Neural cell (in vitro differentiated cells): ENCODE measurements around the gene ZNF619. TPM values are rescaled to one million over a fixed set of nuclear protein-coding genes. Genes with fewer than 3 reads are reported as not detected.

ENCODE experiments used
- H2AFZ ChIP-seq: fragments of 200-600, 300-800 bp; sonication (generic), shearing (Covaris generic); 2 replicates; pipeline ENCODE4 v1.6.0; 2014; ENCODE audit warnings: low read depth, mild to moderate bottlenecking, antibody characterized with exemption, low read length, moderate library complexity
- H3F3A ChIP-seq: fragments of 200-600 bp; shearing (Covaris generic); 2 replicates; pipeline ENCODE4 v1.6.1; 2016; ENCODE audit warnings: mild to moderate bottlenecking, moderate library complexity, mixed read lengths, antibody characterized with exemption, low read length; ENCODE audit not compliant: insufficient read depth, poor library complexity, severe bottlenecking
- H3K27ac ChIP-seq: fragments of 200-600, 300-800 bp; sonication (generic), shearing (Covaris generic); 2 replicates; pipeline ENCODE4 v1.5.1; 2014; ENCODE audit warnings: mild to moderate bottlenecking, low read length, moderate library complexity
- H3K27me3 ChIP-seq: fragments of 300-800, 200-600 bp; sonication (generic), shearing (Covaris generic); 2 replicates; pipeline ENCODE4 v1.6.0; 2014; ENCODE audit warnings: mild to moderate bottlenecking, low read depth, low read length, moderate library complexity; ENCODE audit not compliant: insufficient read depth
- H3K36me3 ChIP-seq: fragments of 300-800, 200-600 bp; sonication (generic), shearing (Covaris generic); 2 replicates; pipeline ENCODE4 v1.5.1; 2014; ENCODE audit warnings: mild to moderate bottlenecking, antibody characterized with exemption, low read length, moderate library complexity; ENCODE audit not compliant: insufficient read depth
- H3K4me2 ChIP-seq: fragments of 300-800, 200-600 bp; sonication (generic), shearing (Covaris generic); 2 replicates; pipeline ENCODE4 v1.6.0; 2014; ENCODE audit warnings: mild to moderate bottlenecking, low read length
- H3K4me3 ChIP-seq: fragments of 300-800, 200-600 bp; sonication (generic), shearing (Covaris generic); 2 replicates; pipeline ENCODE4 v1.5.1; 2014; ENCODE audit warnings: mild to moderate bottlenecking, low read length, moderate library complexity
- H3K79me2 ChIP-seq: fragments of 200-600 bp; shearing (Covaris generic); replicated peaks from 2 replicates; pipeline ENCODE4 v1.6.0; 2014; ENCODE audit warnings: mild to moderate bottlenecking, low read length, moderate library complexity; ENCODE audit not compliant: insufficient read depth
- H3K9ac ChIP-seq: fragments of 300-800, 200-600 bp; sonication (generic), shearing (Covaris generic); 2 replicates; pipeline ENCODE4 v1.6.1; 2016; ENCODE audit warnings: mild to moderate bottlenecking, low read length, mixed read lengths
- H3K9me2 ChIP-seq: fragments of 200-600 bp; shearing (Covaris generic); 2 replicates; pipeline ENCODE4 v1.6.1; 2016; ENCODE audit warnings: mild to moderate bottlenecking, low read length, mixed read lengths; ENCODE audit not compliant: insufficient read depth
- H3K9me3 ChIP-seq: fragments of 200-600, 300-800 bp; sonication (generic), shearing (Covaris generic); 2 replicates; pipeline ENCODE4 v1.6.1; 2016; ENCODE audit warnings: mild to moderate bottlenecking, mixed run types, low read length, moderate library complexity, mixed read lengths
- H4K20me1 ChIP-seq: fragments of 200-600 bp; shearing (Covaris generic); 2 replicates; pipeline ENCODE4 v1.6.1; 2016; ENCODE audit warnings: mild to moderate bottlenecking, mixed run types; ENCODE audit not compliant: insufficient read depth
- EP300 ChIP-seq: fragments of 450-650 bp; conservative IDR thresholded peaks from 2 replicates; pipeline ENCODE4 v1.6.1; 2014; ENCODE audit warnings: antibody characterized with exemption, mild to moderate bottlenecking, moderate library complexity; ENCODE audit not compliant: poor library complexity, severe bottlenecking
- EZH2 ChIP-seq: fragments of 200-600, 300-800 bp; shearing (Covaris generic), sonication (generic); IDR thresholded peaks from 2 replicates; pipeline ENCODE4 v1.6.1; 2014; ENCODE audit warnings: antibody characterized with exemption, low read length, borderline replicate concordance, mild to moderate bottlenecking; ENCODE audit not compliant: insufficient read depth, poor library complexity, severe bottlenecking
- MXI1 ChIP-seq: fragments of 450-650 bp; conservative IDR thresholded peaks from 2 replicates; pipeline ENCODE4 v1.6.1; 2014; ENCODE audit warnings: antibody characterized with exemption, mild to moderate bottlenecking; ENCODE audit not compliant: poor library complexity, severe bottlenecking
- POLR2AphosphoS5 ChIP-seq: IDR thresholded peaks from 2 replicates; pipeline ENCODE4 v1.6.1; 2012
- RAD21 ChIP-seq: fragments of 450-650 bp; conservative IDR thresholded peaks from 2 replicates; pipeline ENCODE4 v1.6.1; 2014; ENCODE audit warnings: antibody characterized with exemption, mild to moderate bottlenecking, moderate library complexity
- SMC3 ChIP-seq: fragments of 450-650 bp; conservative IDR thresholded peaks from 2 replicates; pipeline ENCODE4 v1.6.1; 2014; ENCODE audit warnings: antibody characterized with exemption, mild to moderate bottlenecking, moderate library complexity; ENCODE audit not compliant: poor library complexity
- TAF1 ChIP-seq: IDR thresholded peaks from 2 replicates; pipeline ENCODE4 v1.6.1; 2012; ENCODE audit warnings: low read depth
- polyA plus RNA-seq: library from polyadenylated mRNA; depleted of rRNA; stranded (reverse); fragments of >200 nt; gene quantifications from 2 replicates; pipeline ENCODE4 v1.2.3, GENCODE V29; 2014
- TF ChIP-seq, protein P1 (sequence below): fragments of 450-650 bp; IDR thresholded peaks from 2 replicates; pipeline ENCODE4 v1.5.1; 2014; ENCODE audit warnings: antibody characterized with exemption, mild to moderate bottlenecking, moderate library complexity; ENCODE audit not compliant: poor library complexity, severe bottlenecking
- TF ChIP-seq, protein P2 (sequence below): IDR thresholded peaks from 2 replicates; pipeline ENCODE4 v1.6.1; 2012; ENCODE audit warnings: borderline replicate concordance

ZNF619 gene
- polyA plus RNA-seq, 1 donor from 2014 or later, result 0.33 TPM

GRCh38 chr3:40516201-40516600 lies 39.3 kb downstream of the ZNF619 start:
- TF ChIP-seq MXI1 (no peak), RAD21 (no peak), TAF1 (no peak)
- TF ChIP-seq, protein P1, sequence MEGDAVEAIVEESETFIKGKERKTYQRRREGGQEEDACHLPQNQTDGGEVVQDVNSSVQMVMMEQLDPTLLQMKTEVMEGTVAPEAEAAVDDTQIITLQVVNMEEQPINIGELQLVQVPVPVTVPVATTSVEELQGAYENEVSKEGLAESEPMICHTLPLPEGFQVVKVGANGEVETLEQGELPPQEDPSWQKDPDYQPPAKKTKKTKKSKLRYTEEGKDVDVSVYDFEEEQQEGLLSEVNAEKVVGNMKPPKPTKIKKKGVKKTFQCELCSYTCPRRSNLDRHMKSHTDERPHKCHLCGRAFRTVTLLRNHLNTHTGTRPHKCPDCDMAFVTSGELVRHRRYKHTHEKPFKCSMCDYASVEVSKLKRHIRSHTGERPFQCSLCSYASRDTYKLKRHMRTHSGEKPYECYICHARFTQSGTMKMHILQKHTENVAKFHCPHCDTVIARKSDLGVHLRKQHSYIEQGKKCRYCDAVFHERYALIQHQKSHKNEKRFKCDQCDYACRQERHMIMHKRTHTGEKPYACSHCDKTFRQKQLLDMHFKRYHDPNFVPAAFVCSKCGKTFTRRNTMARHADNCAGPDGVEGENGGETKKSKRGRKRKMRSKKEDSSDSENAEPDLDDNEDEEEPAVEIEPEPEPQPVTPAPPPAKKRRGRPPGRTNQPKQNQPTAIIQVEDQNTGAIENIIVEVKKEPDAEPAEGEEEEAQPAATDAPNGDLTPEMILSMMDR, result no peak
- Histone ChIP-seq H3K9ac (no peak overlapping the region), H3K36me3 (peaks cover 7% of the 10 kb centered on the region), H3K9me3 (no peaks in the 10 kb centered on the region), H3K4me3 (no peak overlapping the region), H3F3A (no peaks in the 10 kb centered on the region), H3K27ac (no peak overlapping the region), H4K20me1 (no peaks in the 10 kb centered on the region), H3K4me2 (no peak overlapping the region), H3K9me2 (no peaks in the 10 kb centered on the region), H3K79me2 (no peaks in the 10 kb centered on the region), H2AFZ (no peak overlapping the region), H3K27me3 (no peaks in the 10 kb centered on the region)

GRCh38 chr3:40518067-40518466 lies 41.1 kb downstream of the ZNF619 start:
- Histone ChIP-seq H3K9ac (no peak overlapping the region), H2AFZ (no peak overlapping the region), H3F3A (no peaks in the 10 kb centered on the region), H3K27me3 (no peaks in the 10 kb centered on the region), H3K9me3 (no peaks in the 10 kb centered on the region), H3K27ac (no peak overlapping the region), H3K4me3 (no peak overlapping the region), H3K79me2 (no peaks in the 10 kb centered on the region), H3K4me2 (no peak overlapping the region), H3K36me3 (peaks cover 6% of the 10 kb centered on the region), H4K20me1 (no peaks in the 10 kb centered on the region), H3K9me2 (no peaks in the 10 kb centered on the region)
- TF ChIP-seq MXI1, result no peak
- no peak for TF ChIP-seq RAD21
- no peak for TF ChIP-seq TAF1
- TF ChIP-seq EP300, result no peak
- TF ChIP-seq, protein P2, sequence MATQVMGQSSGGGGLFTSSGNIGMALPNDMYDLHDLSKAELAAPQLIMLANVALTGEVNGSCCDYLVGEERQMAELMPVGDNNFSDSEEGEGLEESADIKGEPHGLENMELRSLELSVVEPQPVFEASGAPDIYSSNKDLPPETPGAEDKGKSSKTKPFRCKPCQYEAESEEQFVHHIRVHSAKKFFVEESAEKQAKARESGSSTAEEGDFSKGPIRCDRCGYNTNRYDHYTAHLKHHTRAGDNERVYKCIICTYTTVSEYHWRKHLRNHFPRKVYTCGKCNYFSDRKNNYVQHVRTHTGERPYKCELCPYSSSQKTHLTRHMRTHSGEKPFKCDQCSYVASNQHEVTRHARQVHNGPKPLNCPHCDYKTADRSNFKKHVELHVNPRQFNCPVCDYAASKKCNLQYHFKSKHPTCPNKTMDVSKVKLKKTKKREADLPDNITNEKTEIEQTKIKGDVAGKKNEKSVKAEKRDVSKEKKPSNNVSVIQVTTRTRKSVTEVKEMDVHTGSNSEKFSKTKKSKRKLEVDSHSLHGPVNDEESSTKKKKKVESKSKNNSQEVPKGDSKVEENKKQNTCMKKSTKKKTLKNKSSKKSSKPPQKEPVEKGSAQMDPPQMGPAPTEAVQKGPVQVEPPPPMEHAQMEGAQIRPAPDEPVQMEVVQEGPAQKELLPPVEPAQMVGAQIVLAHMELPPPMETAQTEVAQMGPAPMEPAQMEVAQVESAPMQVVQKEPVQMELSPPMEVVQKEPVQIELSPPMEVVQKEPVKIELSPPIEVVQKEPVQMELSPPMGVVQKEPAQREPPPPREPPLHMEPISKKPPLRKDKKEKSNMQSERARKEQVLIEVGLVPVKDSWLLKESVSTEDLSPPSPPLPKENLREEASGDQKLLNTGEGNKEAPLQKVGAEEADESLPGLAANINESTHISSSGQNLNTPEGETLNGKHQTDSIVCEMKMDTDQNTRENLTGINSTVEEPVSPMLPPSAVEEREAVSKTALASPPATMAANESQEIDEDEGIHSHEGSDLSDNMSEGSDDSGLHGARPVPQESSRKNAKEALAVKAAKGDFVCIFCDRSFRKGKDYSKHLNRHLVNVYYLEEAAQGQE, result no peak
- no peak for TF ChIP-seq SMC3
- TF ChIP-seq POLR2AphosphoS5, result no peak
- TF ChIP-seq EZH2, result no peak
- TF ChIP-seq, protein P1, result no peak
